MM.1S (cell line): ENCODE results near the gene CHN1.

ENCODE experiments used
- CTCF ChIP-seq: fragments of 300-600 bp; sonication (generic); IDR thresholded peaks from 2 replicates; pipeline ENCODE4 v1.5.1; 2016; ENCODE audit warnings: antibody characterized with exemption, low read length, mixed read lengths
- EZH2phosphoT487 ChIP-seq: fragments of 300-600 bp; sonication (generic); IDR thresholded peaks from 2 replicates; pipeline ENCODE4 v1.6.1; 2018; ENCODE audit warnings: antibody characterized with exemption, low read length

- TF ChIP-seq CTCF = no peak
- no peak for TF ChIP-seq EZH2phosphoT487
Observed at GRCh38 chr2:174897286-174897685, 107.9 kb downstream of the CHN1 start.
